Esophagus muscularis mucosa (tissue), 3 donors: ENCODE results near the gene TWSG1.

Experiments
- CTCF ChIP-seq, 3 experiments: fragments of 200-600 bp in 2 of 3; fragments of 450-650 bp in 1 of 3; sonication (generic) in 2 of 3; IDR thresholded peaks; one replicate each; pipeline ENCODE4 v1.5.1; 2017 to 2019; ENCODE audit warnings: antibody characterized with exemption in 3 of 3, mild to moderate bottlenecking in 2 of 3, moderate library complexity in 1 of 3
- POLR2A ChIP-seq: fragments of 450-650 bp; IDR thresholded peaks from one replicate; pipeline ENCODE4 v1.6.1; 2017; ENCODE audit warnings: antibody characterized with exemption, moderate library complexity, mild to moderate bottlenecking, low read depth
- POLR2AphosphoS5 ChIP-seq, 2 donors: sonication (generic); formaldehyde crosslinking; IDR thresholded peaks; one replicate each; pipeline ENCODE4 v1.6.1; 2017; ENCODE audit warnings: antibody characterized with exemption in 2 of 2

GRCh38 chr18:9422816-9423519 lies 88.4 kb downstream of the TWSG1 start:
- TF ChIP-seq POLR2A (no peak), CTCF (IDR thresholded peaks at IDR 0.05) (no peak), POLR2AphosphoS5 (IDR thresholded peaks at IDR 0.05) (no peak)
